Measurements from ENCODE around the gene PQBP1.

DNA sequence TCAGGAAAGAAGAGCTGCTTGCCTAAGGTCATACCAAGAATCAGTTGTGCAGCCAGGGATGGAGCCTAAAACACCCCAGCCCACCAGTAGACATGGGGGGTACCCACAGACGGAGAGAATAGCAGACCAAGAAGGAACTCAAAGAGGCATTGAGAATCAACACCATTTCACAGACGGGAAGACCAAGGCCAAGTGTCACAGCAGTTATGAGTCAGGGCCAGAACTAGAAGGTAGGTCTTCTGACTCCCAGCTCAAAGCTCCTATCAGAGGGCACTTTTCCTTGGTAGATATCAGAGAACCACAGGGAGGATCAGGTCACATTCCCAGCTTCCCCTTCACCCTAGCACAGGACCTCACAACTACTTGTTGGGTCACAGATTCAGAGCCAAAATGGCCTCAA lies 45.2 kb downstream of the PQBP1 start:
- TF ChIP-seq, protein P1, sequence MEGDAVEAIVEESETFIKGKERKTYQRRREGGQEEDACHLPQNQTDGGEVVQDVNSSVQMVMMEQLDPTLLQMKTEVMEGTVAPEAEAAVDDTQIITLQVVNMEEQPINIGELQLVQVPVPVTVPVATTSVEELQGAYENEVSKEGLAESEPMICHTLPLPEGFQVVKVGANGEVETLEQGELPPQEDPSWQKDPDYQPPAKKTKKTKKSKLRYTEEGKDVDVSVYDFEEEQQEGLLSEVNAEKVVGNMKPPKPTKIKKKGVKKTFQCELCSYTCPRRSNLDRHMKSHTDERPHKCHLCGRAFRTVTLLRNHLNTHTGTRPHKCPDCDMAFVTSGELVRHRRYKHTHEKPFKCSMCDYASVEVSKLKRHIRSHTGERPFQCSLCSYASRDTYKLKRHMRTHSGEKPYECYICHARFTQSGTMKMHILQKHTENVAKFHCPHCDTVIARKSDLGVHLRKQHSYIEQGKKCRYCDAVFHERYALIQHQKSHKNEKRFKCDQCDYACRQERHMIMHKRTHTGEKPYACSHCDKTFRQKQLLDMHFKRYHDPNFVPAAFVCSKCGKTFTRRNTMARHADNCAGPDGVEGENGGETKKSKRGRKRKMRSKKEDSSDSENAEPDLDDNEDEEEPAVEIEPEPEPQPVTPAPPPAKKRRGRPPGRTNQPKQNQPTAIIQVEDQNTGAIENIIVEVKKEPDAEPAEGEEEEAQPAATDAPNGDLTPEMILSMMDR (IDR thresholded peaks at IDR 0.05): no peak
- no peak for TF ChIP-seq POLR2A (IDR thresholded peaks at IDR 0.05)
